Measurements from ENCODE around the gene PTGES3L. TPM values are rescaled to one million over a fixed set of nuclear protein-coding genes. Genes with fewer than 3 reads are reported as not detected.

The PTGES3L gene
- polyA plus RNA-seq, 1 donor: 3.4 TPM

GRCh38 chr17:43020789-43021740, 41.2 kb upstream of the PTGES3L start:
- no peaks in the 10 kb centered on the region for H3K9me3 ChIP-seq (ENCODE audit: control insufficient read depth, low read depth, low read length)
- H3K4me1 ChIP-seq (ENCODE audit: control insufficient read depth, insufficient read depth, low read length): peaks cover 31% of the 10 kb centered on the region
- no CpG with 5 or more reads among the region's 40 CpGs for WGBS (ENCODE audit: insufficient coverage, low lambda C conversion rate)

GRCh38 chr17:43020030-43020621, 40.2 kb upstream of the PTGES3L start:
- H3K4me1 ChIP-seq (ENCODE audit: control insufficient read depth, insufficient read depth, low read length): peaks cover 31% of the 10 kb centered on the region
- peak overlapping the region; percentile 4 for H3K27ac ChIP-seq (ENCODE audit: low read length)
- peaks cover 32% of the 10 kb centered on the region for H3K36me3 ChIP-seq (ENCODE audit: control insufficient read depth, insufficient read depth, low read length)
- no peaks in the 10 kb centered on the region for H3K27me3 ChIP-seq (ENCODE audit: control insufficient read depth, insufficient read depth, low read length)
- H3K9me3 ChIP-seq (ENCODE audit: control insufficient read depth, low read depth, low read length): no peaks in the 10 kb centered on the region
- no peak overlapping the region for H3K4me3 ChIP-seq (ENCODE audit: low read length)
- no peak for DNase-seq
- no CpG with 5 or more reads among the region's 6 CpGs for WGBS (ENCODE audit: insufficient coverage, low lambda C conversion rate)

More at GRCh38 chr17:43020789-43021740, 41.2 kb upstream of the PTGES3L start:
- DNase-seq: peak; percentile 78 to 85
- Histone ChIP-seq H3K27me3 (ENCODE audit: control insufficient read depth, insufficient read depth, low read length) (no peaks in the 10 kb centered on the region), H3K4me3 (ENCODE audit: low read length) (peak overlapping the region; percentile 98), H3K36me3 (ENCODE audit: control insufficient read depth, insufficient read depth, low read length) (peaks cover 22% of the 10 kb centered on the region), H3K27ac (ENCODE audit: low read length) (peak overlapping the region; percentile 89)

GRCh38 chr17:43019418-43019817, 39.5 kb upstream of the PTGES3L start:
- peak in 1 of 2 donors; percentile 46 for DNase-seq
- peaks cover 27% of the 10 kb centered on the region for H3K4me1 ChIP-seq (ENCODE audit: control insufficient read depth, insufficient read depth, low read length)
- H3K9me3 ChIP-seq (ENCODE audit: control insufficient read depth, low read depth, low read length): no peaks in the 10 kb centered on the region
- no peaks in the 10 kb centered on the region for H3K27me3 ChIP-seq (ENCODE audit: control insufficient read depth, insufficient read depth, low read length)
- no peak overlapping the region for H3K4me3 ChIP-seq (ENCODE audit: low read length)
- H3K27ac ChIP-seq (ENCODE audit: low read length): peak overlapping the region; percentile 4
- WGBS (ENCODE audit: insufficient coverage, low lambda C conversion rate): no CpG with 5 or more reads among the region's 7 CpGs
- H3K36me3 ChIP-seq (ENCODE audit: control insufficient read depth, insufficient read depth, low read length): peaks cover 38% of the 10 kb centered on the region

DNA sequence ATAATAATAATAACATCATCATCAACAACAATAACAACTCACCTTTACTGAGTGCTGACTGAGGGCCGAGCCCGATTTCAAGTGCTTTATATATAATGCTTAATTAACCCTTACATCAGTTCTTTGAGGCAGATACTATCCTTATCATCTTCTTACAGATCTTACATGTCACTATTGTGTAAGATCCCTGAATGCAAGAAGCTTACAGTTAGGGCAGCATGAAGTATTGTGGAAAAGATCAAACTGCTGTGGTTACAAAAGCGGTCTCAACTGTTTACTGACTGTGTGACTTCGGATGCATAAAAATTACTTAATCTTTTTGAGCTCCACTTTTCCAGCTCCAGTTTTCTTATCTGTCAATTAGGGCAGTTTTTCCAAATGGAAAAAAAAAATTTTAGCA, 39.1 kb upstream of the PTGES3L start:
- WGBS (ENCODE audit: insufficient coverage, low lambda C conversion rate): 33% methylated on average over 2 of the region's 4 CpGs
- peaks cover 43% of the 10 kb centered on the region for H3K36me3 ChIP-seq (ENCODE audit: control insufficient read depth, insufficient read depth, low read length)
- peaks cover 25% of the 10 kb centered on the region for H3K4me1 ChIP-seq (ENCODE audit: control insufficient read depth, insufficient read depth, low read length)
- no peak overlapping the region for H3K27ac ChIP-seq (ENCODE audit: low read length)
- no peaks in the 10 kb centered on the region for H3K27me3 ChIP-seq (ENCODE audit: control insufficient read depth, insufficient read depth, low read length)
- DNase-seq: no peak
- H3K9me3 ChIP-seq (ENCODE audit: control insufficient read depth, low read depth, low read length): no peaks in the 10 kb centered on the region
- no peak overlapping the region for H3K4me3 ChIP-seq (ENCODE audit: low read length)

DNA sequence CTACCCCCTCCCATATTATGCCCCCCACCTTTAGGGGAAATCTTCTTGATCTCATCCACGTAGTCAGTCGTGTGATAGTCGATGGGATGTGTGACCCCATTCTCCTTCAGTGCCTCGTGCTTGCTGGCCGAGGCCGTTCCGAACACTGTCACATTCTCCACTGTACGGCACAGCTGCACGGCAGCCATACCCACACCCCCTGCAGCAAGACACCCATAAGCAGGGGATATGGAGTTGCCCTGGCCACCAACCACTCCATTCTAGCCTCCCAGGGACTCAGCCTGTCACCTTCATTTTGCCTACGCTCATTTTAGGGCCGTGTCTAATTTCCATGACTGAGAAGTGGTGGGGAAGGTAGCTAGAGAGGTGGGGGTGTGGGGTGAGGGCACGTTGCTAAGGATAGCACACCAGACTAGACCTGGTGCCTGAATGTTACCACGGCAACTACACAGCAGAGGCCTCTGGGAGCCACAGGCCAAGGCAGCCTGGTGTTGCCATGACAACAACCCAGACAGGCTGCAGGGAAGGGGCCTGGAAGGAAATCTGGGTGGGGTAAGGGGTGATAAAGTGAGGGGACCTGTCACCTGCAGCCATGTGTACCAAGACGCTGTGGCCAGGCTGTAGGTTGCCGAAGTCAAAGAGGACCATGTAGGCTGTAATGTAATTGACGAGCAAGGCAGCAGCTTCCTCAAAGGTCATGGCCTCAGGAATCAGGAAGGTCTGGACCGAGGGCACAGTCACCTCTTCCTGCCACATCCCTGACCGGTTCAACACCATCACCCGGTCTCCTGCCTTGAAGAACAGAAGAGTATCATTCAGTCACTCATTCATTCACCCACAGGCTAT, 38.4 kb upstream of the PTGES3L start:
- 73% methylated on average over 3 of the region's 19 CpGs for WGBS (ENCODE audit: insufficient coverage, low lambda C conversion rate)
- H3K27me3 ChIP-seq (ENCODE audit: control insufficient read depth, insufficient read depth, low read length): no peaks in the 10 kb centered on the region
- no peaks in the 10 kb centered on the region for H3K9me3 ChIP-seq (ENCODE audit: control insufficient read depth, low read depth, low read length)
- DNase-seq: peak in 1 of 2 donors; percentile 34
- no peak overlapping the region for H3K4me3 ChIP-seq (ENCODE audit: low read length)
- no peak overlapping the region for H3K27ac ChIP-seq (ENCODE audit: low read length)
- peaks cover 25% of the 10 kb centered on the region for H3K4me1 ChIP-seq (ENCODE audit: control insufficient read depth, insufficient read depth, low read length)
- H3K36me3 ChIP-seq (ENCODE audit: control insufficient read depth, insufficient read depth, low read length): peaks cover 50% of the 10 kb centered on the region

GRCh38 chr17:43016216-43016615, 36.3 kb upstream of the PTGES3L start:
- Histone ChIP-seq H3K9me3 (ENCODE audit: control insufficient read depth, low read depth, low read length) (no peaks in the 10 kb centered on the region), H3K4me1 (ENCODE audit: control insufficient read depth, insufficient read depth, low read length) (peaks cover 29% of the 10 kb centered on the region), H3K27ac (ENCODE audit: low read length) (no peak overlapping the region), H3K36me3 (ENCODE audit: control insufficient read depth, insufficient read depth, low read length) (peaks cover 63% of the 10 kb centered on the region), H3K27me3 (ENCODE audit: control insufficient read depth, insufficient read depth, low read length) (no peaks in the 10 kb centered on the region), H3K4me3 (ENCODE audit: low read length) (no peak overlapping the region)
- no CpG with 5 or more reads among the region's 7 CpGs for WGBS (ENCODE audit: insufficient coverage, low lambda C conversion rate)
- DNase-seq: no peak

GRCh38 chr17:43015579-43015978, 35.7 kb upstream of the PTGES3L start:
- Histone ChIP-seq H3K27me3 (ENCODE audit: control insufficient read depth, insufficient read depth, low read length) (no peaks in the 10 kb centered on the region), H3K4me1 (ENCODE audit: control insufficient read depth, insufficient read depth, low read length) (peaks cover 35% of the 10 kb centered on the region), H3K36me3 (ENCODE audit: control insufficient read depth, insufficient read depth, low read length) (peaks cover 63% of the 10 kb centered on the region), H3K27ac (ENCODE audit: low read length) (no peak overlapping the region), H3K9me3 (ENCODE audit: control insufficient read depth, low read depth, low read length) (no peaks in the 10 kb centered on the region), H3K4me3 (ENCODE audit: low read length) (no peak overlapping the region)
- WGBS (ENCODE audit: insufficient coverage, low lambda C conversion rate): no CpG with 5 or more reads among the region's 9 CpGs
- no peak for DNase-seq

DNA sequence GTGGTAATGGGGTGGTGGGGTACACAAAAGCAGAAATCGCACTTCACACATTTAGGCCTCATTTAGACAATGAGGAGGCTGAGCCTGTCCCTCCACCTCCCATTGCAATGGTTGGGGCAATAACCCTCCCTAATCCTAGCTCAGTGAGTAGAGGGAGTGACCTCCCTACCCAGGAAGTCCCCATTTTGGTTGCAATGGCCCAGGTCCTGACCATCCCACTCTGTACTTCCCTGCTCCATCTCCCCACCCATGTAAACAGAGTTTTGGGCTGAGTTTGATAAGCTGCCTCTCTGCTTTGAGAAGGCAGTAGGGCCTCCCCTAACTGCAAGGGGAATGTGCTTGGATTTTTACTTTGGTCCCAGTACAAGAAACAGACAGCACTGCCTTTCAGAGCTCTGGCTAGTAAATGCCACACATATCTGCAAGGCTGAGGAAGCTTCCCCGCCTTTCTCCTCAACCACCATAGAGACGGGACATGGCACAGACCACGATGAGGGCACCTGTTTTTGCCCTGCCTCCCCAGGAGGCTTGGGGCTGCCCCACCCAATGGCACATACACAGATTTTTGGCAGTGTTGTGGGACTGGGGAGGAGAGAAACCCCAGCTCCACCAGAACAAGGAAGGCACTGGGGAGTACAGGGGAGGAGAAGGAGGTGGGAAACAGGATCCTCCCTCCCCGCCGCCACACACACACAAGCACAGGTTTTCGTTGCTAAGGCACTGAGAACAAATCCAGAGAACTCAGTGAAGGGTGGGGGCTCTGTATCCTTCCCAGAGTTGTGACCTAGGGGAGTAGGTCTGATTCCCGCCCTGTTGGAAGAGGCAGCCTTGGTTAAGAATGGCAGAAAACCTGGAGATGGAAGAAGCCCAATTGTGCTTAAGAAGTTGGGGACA, 35.0 kb upstream of the PTGES3L start:
- Histone ChIP-seq H3K27ac (ENCODE audit: low read length) (no peak overlapping the region), H3K27me3 (ENCODE audit: control insufficient read depth, insufficient read depth, low read length) (no peaks in the 10 kb centered on the region), H3K4me1 (ENCODE audit: control insufficient read depth, insufficient read depth, low read length) (peaks cover 35% of the 10 kb centered on the region), H3K4me3 (ENCODE audit: low read length) (no peak overlapping the region), H3K36me3 (ENCODE audit: control insufficient read depth, insufficient read depth, low read length) (peaks cover 63% of the 10 kb centered on the region), H3K9me3 (ENCODE audit: control insufficient read depth, low read depth, low read length) (no peaks in the 10 kb centered on the region)
- no peak for DNase-seq
- no CpG with 5 or more reads among the region's 8 CpGs for WGBS (ENCODE audit: insufficient coverage, low lambda C conversion rate)

- no peak overlapping the region for H3K4me3 ChIP-seq (ENCODE audit: low read length)
- H3K27ac ChIP-seq (ENCODE audit: low read length): no peak overlapping the region
- H3K9me3 ChIP-seq (ENCODE audit: control insufficient read depth, low read depth, low read length): no peaks in the 10 kb centered on the region
- no peak for DNase-seq
- H3K36me3 ChIP-seq (ENCODE audit: control insufficient read depth, insufficient read depth, low read length): peaks cover 63% of the 10 kb centered on the region
- no CpG with 5 or more reads among the region's 12 CpGs for WGBS (ENCODE audit: insufficient coverage, low lambda C conversion rate)
- H3K27me3 ChIP-seq (ENCODE audit: control insufficient read depth, insufficient read depth, low read length): no peaks in the 10 kb centered on the region
- H3K4me1 ChIP-seq (ENCODE audit: control insufficient read depth, insufficient read depth, low read length): peaks cover 28% of the 10 kb centered on the region
Measured at GRCh38 chr17:43014020-43014648, 34.3 kb upstream of the PTGES3L start.

All from large intestine (tissue), 3 donors.